Stimulated activated CD8-positive, alpha-beta memory T cell treated with anti-CD3 and anti-CD28 coated beads, Interleukin-2, amount 100 ng/mL, for 48 hours (primary cell): ENCODE results near the gene SOX8.
"Not testable (repeated sequence)": the region's sequence is repeated elsewhere in the genome, so short reads cannot be mapped to it uniquely, and the experiment has no call there.

Source experiments
- DNase-seq, 2 donors: peaks; one replicate each; pipeline ENCODE4 v3.0.0-alpha.2; 2020; ENCODE audit warnings: low read depth in 2 of 2

SOX8 gene

GRCh38 chr16:953818-954217 lies 27.8 kb upstream of the SOX8 start:
- not testable (repeated sequence) for DNase-seq

- DNase-seq = not testable (repeated sequence)
These were observed 25.8 kb upstream of the SOX8 start for GRCh38 chr16:955766-956165.

GRCh38 chr16:959232-960040 lies 22.1 kb upstream of the SOX8 start:
- DNase-seq = no peak

GRCh38 chr16:962366-962765 lies 19.2 kb upstream of the SOX8 start:
- no peak for DNase-seq

GRCh38 chr16:962901-963814 lies 18.4 kb upstream of the SOX8 start:
- DNase-seq = no peak

GRCh38 chr16:963913-964312 lies 17.7 kb upstream of the SOX8 start:
- DNase-seq = no peak

- DNase-seq = no peak
These were observed 17.1 kb upstream of the SOX8 start for GRCh38 chr16:964356-965035.

GRCh38 chr16:965036-965395 lies 16.6 kb upstream of the SOX8 start:
- DNase-seq = no peak

- no peak for DNase-seq
These were observed 16.1 kb upstream of the SOX8 start for GRCh38 chr16:965487-965886.

- no peak for DNase-seq
These were observed 15.5 kb upstream of the SOX8 start for GRCh38 chr16:966035-966434.

- DNase-seq = no peak
These were observed 15.1 kb upstream of the SOX8 start for GRCh38 chr16:966505-966904.

- DNase-seq = no peak
These were observed 14.5 kb upstream of the SOX8 start for GRCh38 chr16:967077-967541.

- no peak for DNase-seq
These were observed 13.8 kb upstream of the SOX8 start for GRCh38 chr16:967546-968295.

GRCh38 chr16:968620-969019 lies 12.9 kb upstream of the SOX8 start:
- DNase-seq = no peak

GRCh38 chr16:969508-970385 lies 11.8 kb upstream of the SOX8 start:
- DNase-seq = no peak

- no peak for DNase-seq
These were observed 11.2 kb upstream of the SOX8 start for GRCh38 chr16:970386-970765.

GRCh38 chr16:970766-971581 lies 10.6 kb upstream of the SOX8 start, which contains the start of gene LMF1:
TSS of gene LMF1 (minus strand) at chr16:970984. CDS start at chr16:970980, 4 bp downstream.
- DNase-seq = peak; percentile 94

- no peak for DNase-seq
These were observed 10.0 kb upstream of the SOX8 start for GRCh38 chr16:971582-971905.

- no peak for DNase-seq
These were observed 9.6 kb upstream of the SOX8 start for GRCh38 chr16:971981-972315.
